Activated CD4-positive, alpha-beta T cell treated with anti-CD3 and anti-CD28 coated beads, Interleukin-2, amount 10 ng/mL, durations not matched to agents 24 days and 14 days (primary cell): ENCODE data around the gene PSMB9. TPM values are rescaled to one million over a fixed set of nuclear protein-coding genes. Genes with fewer than 3 reads are reported as not detected.

ENCODE experiments used
- DNase-seq: peaks from one replicate; pipeline ENCODE4 v3.0.0; 2022
- H3K27ac Mint-ChIP-seq: one replicate; pipeline ENCODE4 v1.8.0; 2022; ENCODE audit warnings: mild to moderate bottlenecking, mixed read lengths
- H3K27me3 Mint-ChIP-seq: one replicate; pipeline ENCODE4 v1.8.0; 2022; ENCODE audit warnings: mixed read lengths
- H3K36me3 Mint-ChIP-seq: one replicate; pipeline ENCODE4 v1.8.0; 2022; ENCODE audit warnings: low read depth, mild to moderate bottlenecking, mixed read lengths
- H3K4me1 Mint-ChIP-seq: one replicate; pipeline ENCODE4 v1.8.0; 2021; ENCODE audit warnings: mixed read lengths
- H3K4me3 Mint-ChIP-seq: one replicate; pipeline ENCODE4 v1.8.0; 2022; ENCODE audit warnings: mild to moderate bottlenecking, moderate library complexity, mixed read lengths
- H3K9me3 Mint-ChIP-seq: one replicate; pipeline ENCODE4 v1.8.0; 2021; ENCODE audit warnings: mixed read lengths
- intact Hi-C: fragments of 100-400 bp; cut with micrococcal nuclease; formaldehyde crosslinking; loops from one replicate; pipeline ENCODE4 v1.15.1; 2023
- total RNA-seq: library from RNA; stranded (reverse); gene quantifications from 2 replicates; pipeline ENCODE4 v1.2.3, GENCODE V29; 2022

PSMB9 gene
- total RNA-seq, 1 donor from 2014 or later = 257 TPM

- peaks cover 92% of the 10 kb centered on the region for H3K36me3 Mint-ChIP-seq
- peaks cover 73% of the 10 kb centered on the region for H3K4me1 Mint-ChIP-seq
- peak within 1 kb of the TSS; percentile 99 for H3K27ac Mint-ChIP-seq
- peak; percentile 99 for DNase-seq
- H3K27me3 Mint-ChIP-seq = no peaks in the 10 kb centered on the region
- intact Hi-C loops = loop anchor here (1.0 to 10.0 kb wide), 6 partner anchors 9 to 717 kb away; partner anchors contain the start of genes AGPAT1, ATF6B, B3GALT4 and HSD17B8
- no peaks in the 10 kb centered on the region for H3K9me3 Mint-ChIP-seq
- H3K4me3 Mint-ChIP-seq = peak within 1 kb of the TSS; percentile 99
These were observed 9.8 kb upstream of the PSMB9 start, which contains the start of gene PSMB8 for GRCh38 chr6:32843979-32844838. Gene PSMB8, minus strand, starts transcription at chr6:32844047. Its CDS starts 51 bp downstream, at chr6:32843996.

DNA sequence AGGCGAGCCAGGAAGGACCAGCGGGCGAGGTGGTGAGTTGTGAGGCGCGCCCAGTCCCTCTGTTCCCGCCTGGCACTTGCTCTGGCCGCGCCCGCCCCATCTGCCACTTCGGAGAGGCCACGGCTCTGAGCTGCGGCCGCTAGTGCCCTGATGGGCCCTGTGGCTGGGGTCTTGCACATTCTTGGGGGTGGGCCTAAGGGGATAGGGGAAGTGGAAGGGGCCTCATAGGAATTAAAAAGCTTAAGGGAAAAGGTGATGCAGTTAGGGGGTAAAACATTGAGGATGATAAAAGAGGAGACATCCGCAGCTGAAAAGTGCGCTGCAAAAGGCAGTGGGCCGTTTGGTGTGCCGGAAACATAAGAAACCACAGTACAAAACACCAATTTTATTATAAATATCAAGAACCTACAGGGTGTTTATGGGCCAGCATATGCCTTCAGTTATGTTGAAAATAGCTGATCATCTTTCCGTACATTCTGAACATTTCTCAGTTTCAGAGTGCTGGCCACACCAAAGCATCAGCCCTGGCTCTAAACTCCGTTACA lies 9.1 kb upstream of the PSMB9 start:
- intact Hi-C loops = loop anchor here (1.0 to 10.0 kb wide), 6 partner anchors 8 to 718 kb away; partner anchors contain the start of genes AGPAT1, ATF6B, B3GALT4 and HSD17B8
- Mint-ChIP-seq H3K4me1 (peaks cover 72% of the 10 kb centered on the region), H3K27me3 (no peaks in the 10 kb centered on the region), H3K36me3 (peaks cover 95% of the 10 kb centered on the region), H3K27ac (peak overlapping the region; percentile 99), H3K4me3 (peak overlapping the region; percentile 99), H3K9me3 (no peaks in the 10 kb centered on the region)
- DNase-seq = no peak

- Mint-ChIP-seq H3K9me3 (no peaks in the 10 kb centered on the region), H3K4me1 (peaks cover 72% of the 10 kb centered on the region), H3K36me3 (peaks cover 95% of the 10 kb centered on the region), H3K27me3 (no peaks in the 10 kb centered on the region), H3K4me3 (peak overlapping the region; percentile 99), H3K27ac (peak overlapping the region; percentile 99)
- DNase-seq = peak; percentile 87
- intact Hi-C loops = loop anchor here (2.0 to 10.0 kb wide), 2 partner anchors 359 to 429 kb away; partner anchors contain the start of genes B3GALT4, HSD17B8, RPS18 and VPS52
These were observed 8.6 kb upstream of the PSMB9 start for GRCh38 chr6:32845384-32845884.

DNA sequence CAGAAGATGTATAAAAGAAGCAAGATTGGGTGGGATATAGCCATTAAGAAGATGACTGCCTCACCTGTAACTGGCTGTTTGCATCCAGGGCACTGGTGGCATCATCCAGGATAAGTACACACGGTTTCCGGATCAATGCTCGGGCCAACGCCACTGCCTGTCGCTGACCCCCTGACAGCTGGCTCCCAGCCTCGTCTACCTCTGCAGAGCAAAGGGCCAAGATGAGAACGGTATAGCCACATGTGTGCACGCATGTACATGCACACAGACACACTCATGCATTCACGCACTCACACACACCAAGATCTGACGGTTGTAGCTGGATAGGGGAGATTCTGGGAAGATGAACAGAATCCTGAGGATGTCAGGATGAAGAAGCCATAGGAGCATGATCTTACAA lies 7.0 kb upstream of the PSMB9 start:
- Mint-ChIP-seq H3K4me3 (peak overlapping the region; percentile 99), H3K27ac (peak overlapping the region; percentile 70), H3K4me1 (peaks cover 73% of the 10 kb centered on the region), H3K27me3 (no peaks in the 10 kb centered on the region), H3K9me3 (no peaks in the 10 kb centered on the region), H3K36me3 (peaks cover 95% of the 10 kb centered on the region)
- DNase-seq = peak; percentile 56
- intact Hi-C loops = loop anchor here (10.0 kb wide), 1 partner anchor 428 kb away; the partner anchor contains the start of genes B3GALT4, RPS18 and VPS52

DNA sequence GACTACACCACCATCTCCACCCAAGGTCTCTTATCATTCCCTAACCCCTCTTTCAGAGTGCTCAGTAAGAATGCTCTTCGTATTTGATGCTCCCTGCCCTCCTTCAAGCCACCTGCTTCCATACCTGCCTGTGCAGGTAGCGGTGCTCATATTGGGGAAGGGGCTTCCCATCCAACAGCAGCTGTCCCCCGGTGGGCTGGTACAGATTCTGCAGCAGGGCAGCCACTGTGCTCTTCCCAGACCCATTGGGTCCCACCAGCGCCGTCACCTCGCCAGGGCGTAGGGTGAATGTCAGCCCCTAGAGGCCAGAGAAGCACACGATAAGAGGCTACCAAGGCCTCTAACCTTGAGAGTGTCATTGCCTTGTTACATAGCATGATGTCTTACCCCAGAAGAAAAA lies 6.2 kb upstream of the PSMB9 start:
- Mint-ChIP-seq H3K36me3 (peaks cover 95% of the 10 kb centered on the region), H3K4me1 (peaks cover 68% of the 10 kb centered on the region), H3K27me3 (no peaks in the 10 kb centered on the region), H3K4me3 (peak overlapping the region; percentile 99), H3K27ac (peak overlapping the region; percentile 70), H3K9me3 (no peaks in the 10 kb centered on the region)
- peak; percentile 58 for DNase-seq
- intact Hi-C loops = loop anchor here (10.0 kb wide), 1 partner anchor 427 kb away; the partner anchor contains the start of genes B3GALT4, RPS18 and VPS52

GRCh38 chr6:32849126-32849525 lies 4.9 kb upstream of the PSMB9 start:
- H3K27me3 Mint-ChIP-seq = no peaks in the 10 kb centered on the region
- peaks cover 86% of the 10 kb centered on the region for H3K36me3 Mint-ChIP-seq
- H3K4me3 Mint-ChIP-seq = peak overlapping the region; percentile 99
- intact Hi-C loops = loop anchor here (10.0 kb wide), 1 partner anchor 426 kb away; the partner anchor contains the start of genes B3GALT4, RPS18 and VPS52
- peak overlapping the region; percentile 70 for H3K27ac Mint-ChIP-seq
- peaks cover 65% of the 10 kb centered on the region for H3K4me1 Mint-ChIP-seq
- H3K9me3 Mint-ChIP-seq = no peaks in the 10 kb centered on the region
- peak; percentile 54 for DNase-seq

- DNase-seq = peak; percentile 56
- intact Hi-C loops = loop anchor here (5.0 to 10.0 kb wide), 2 partner anchors 654 to 1186 kb away; partner anchors contain the start of genes C6orf47, CSNK2B, GPANK1 and LY6G5B
- peaks cover 63% of the 10 kb centered on the region for H3K4me1 Mint-ChIP-seq
- no peaks in the 10 kb centered on the region for H3K27me3 Mint-ChIP-seq
- peak overlapping the region; percentile 83 for H3K27ac Mint-ChIP-seq
- peaks cover 80% of the 10 kb centered on the region for H3K36me3 Mint-ChIP-seq
- peak overlapping the region; percentile 97 for H3K4me3 Mint-ChIP-seq
- no peaks in the 10 kb centered on the region for H3K9me3 Mint-ChIP-seq
These were observed 3.0 kb upstream of the PSMB9 start for GRCh38 chr6:32851025-32851424.

DNA sequence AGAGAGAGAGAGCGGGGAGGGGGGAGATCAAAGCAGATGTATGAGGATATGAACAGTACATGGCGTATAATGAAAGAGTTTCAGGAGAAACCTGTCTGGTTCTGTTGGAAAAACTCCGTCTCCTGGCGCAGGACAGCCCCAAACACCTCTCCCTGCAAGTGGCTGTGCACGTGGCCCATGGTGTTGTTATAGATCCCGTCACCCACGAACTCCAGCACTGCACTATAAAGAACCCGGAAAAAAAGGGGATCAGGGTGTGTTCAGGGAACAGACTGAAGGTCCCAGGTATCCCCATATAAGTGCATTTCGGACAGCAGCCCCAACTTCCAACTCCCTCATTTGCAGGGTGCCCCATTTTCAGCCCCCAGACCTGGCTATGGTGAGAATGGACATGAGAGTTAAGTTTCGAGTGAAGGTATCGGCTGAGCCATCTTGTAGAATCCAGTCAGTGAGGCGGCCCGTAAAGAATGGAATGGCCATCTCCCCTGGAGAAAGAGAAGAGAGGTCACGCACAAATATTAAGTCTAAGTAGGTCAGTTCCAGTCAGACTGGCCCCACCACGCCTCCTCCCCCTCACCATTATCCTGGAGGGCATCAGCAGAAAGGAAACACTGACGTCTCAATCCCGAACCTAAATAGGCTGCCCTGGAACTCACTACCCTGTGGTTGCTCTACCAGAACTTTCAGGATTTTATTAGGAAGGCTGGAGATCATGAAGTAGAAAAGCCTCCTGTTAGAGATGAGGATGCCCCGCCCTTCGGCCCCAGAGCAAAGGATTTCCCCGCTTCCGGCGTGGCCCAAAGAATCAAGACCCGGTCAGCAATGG lies 1.8 kb upstream of the PSMB9 start:
- H3K27ac Mint-ChIP-seq = peak overlapping the region; percentile 91
- H3K36me3 Mint-ChIP-seq = peaks cover 76% of the 10 kb centered on the region
- H3K9me3 Mint-ChIP-seq = no peaks in the 10 kb centered on the region
- intact Hi-C loops = loop anchor here (5.0 to 10.0 kb wide), 2 partner anchors 655 to 1187 kb away; partner anchors contain the start of genes C6orf47, CSNK2B, GPANK1 and LY6G5B
- H3K27me3 Mint-ChIP-seq = no peaks in the 10 kb centered on the region
- H3K4me1 Mint-ChIP-seq = peaks cover 61% of the 10 kb centered on the region
- peak; percentile 83 for DNase-seq
- peak overlapping the region; percentile 97 for H3K4me3 Mint-ChIP-seq

GRCh38 chr6:32852844-32853540 lies 1.0 kb upstream of the PSMB9 start:
- H3K36me3 Mint-ChIP-seq = peaks cover 76% of the 10 kb centered on the region
- intact Hi-C loops = loop anchor here (1.0 to 10.0 kb wide), 3 partner anchors 9 to 1188 kb away; partner anchors contain the start of genes C6orf47, CSNK2B, GPANK1 and LY6G5B
- peak overlapping the region; percentile 91 for H3K27ac Mint-ChIP-seq
- no peaks in the 10 kb centered on the region for H3K9me3 Mint-ChIP-seq
- peak; percentile 85 for DNase-seq
- H3K27me3 Mint-ChIP-seq = no peaks in the 10 kb centered on the region
- peak overlapping the region; percentile 97 for H3K4me3 Mint-ChIP-seq
- H3K4me1 Mint-ChIP-seq = peaks cover 61% of the 10 kb centered on the region

GRCh38 chr6:32854376-32855178 lies 585 bp downstream of the PSMB9 start:
- Mint-ChIP-seq H3K4me3 (peak overlapping the region; percentile 97), H3K27me3 (no peaks in the 10 kb centered on the region), H3K36me3 (peaks cover 78% of the 10 kb centered on the region), H3K27ac (peak overlapping the region; percentile 96), H3K9me3 (no peaks in the 10 kb centered on the region), H3K4me1 (peaks cover 60% of the 10 kb centered on the region)
- intact Hi-C loops = loop anchor here (1.0 to 10.0 kb wide), 4 partner anchors 14 to 1190 kb away; partner anchors contain the start of genes C6orf47, CSNK2B, GPANK1 and LY6G5B
- DNase-seq = peak; percentile 92

GRCh38 chr6:32855467-32856174 lies 1.6 kb downstream of the PSMB9 start:
- Mint-ChIP-seq H3K27ac (peak overlapping the region; percentile 96), H3K4me3 (peak overlapping the region; percentile 97), H3K36me3 (peaks cover 73% of the 10 kb centered on the region), H3K4me1 (peaks cover 55% of the 10 kb centered on the region), H3K9me3 (no peaks in the 10 kb centered on the region), H3K27me3 (no peaks in the 10 kb centered on the region)
- DNase-seq = peak; percentile 60
- intact Hi-C loops = loop anchor here (10.0 kb wide), 1 partner anchor 1191 kb away; the partner anchor contains the start of genes C6orf47, CSNK2B, GPANK1 and LY6G5B
